Medulla oblongata (tissue), 1 donor: ENCODE results near the gene CYP2A7.
"Not testable (repeated sequence)": the region's sequence is repeated elsewhere in the genome, so short reads cannot be mapped to it uniquely, and the experiment has no call there.

Experiments
- DNase-seq: peaks from one replicate; pipeline ENCODE4 v3.0.0-alpha.2; 2015; ENCODE audit errors: extremely low spot score

The CYP2A7 gene

GRCh38 chr19:40842012-40842411, 40.0 kb downstream of the CYP2A7 start:
- DNase-seq: not testable (repeated sequence)

GRCh38 chr19:40838477-40838876, 43.6 kb downstream of the CYP2A7 start:
- DNase-seq: not testable (repeated sequence)

GRCh38 chr19:40836754-40837429, 45.1 kb downstream of the CYP2A7 start:
- DNase-seq: no peak

GRCh38 chr19:40833728-40834533, 48.1 kb downstream of the CYP2A7 start:
- not testable (repeated sequence) for DNase-seq

GRCh38 chr19:40832431-40832790, 49.6 kb downstream of the CYP2A7 start:
- not testable (repeated sequence) for DNase-seq

- DNase-seq: no peak
Measured at GRCh38 chr19:40831502-40832430, 50.3 kb downstream of the CYP2A7 start.

- not testable (repeated sequence) for DNase-seq
Measured at GRCh38 chr19:40830741-40831140, 51.3 kb downstream of the CYP2A7 start.

GRCh38 chr19:40829205-40829604, 52.8 kb downstream of the CYP2A7 start:
- no peak for DNase-seq

- no peak for DNase-seq
Measured at GRCh38 chr19:40827386-40828247, 54.4 kb downstream of the CYP2A7 start.

- not testable (repeated sequence) for DNase-seq
Measured at GRCh38 chr19:40826699-40827385, 55.2 kb downstream of the CYP2A7 start.

- not testable (repeated sequence) for DNase-seq
Measured at GRCh38 chr19:40826312-40826698, 55.7 kb downstream of the CYP2A7 start.

- DNase-seq: not testable (repeated sequence)
Measured at GRCh38 chr19:40825460-40826095, 56.5 kb downstream of the CYP2A7 start.
